Measurements from ENCODE around the gene AKT2. TPM values are rescaled to one million over a fixed set of nuclear protein-coding genes. Genes with fewer than 3 reads are reported as not detected.

Gene AKT2
- total RNA-seq, 1 experiment from 2014 or later: 141 TPM

GRCh38 chr19:40274585-40275544, 10.3 kb downstream of the AKT2 start:
- ChIA-PET RAD21 (ENCODE audit: low non-redundant PET in 1 of 2, low total read pairs in 2 of 2, uncharacterized antibody in 2 of 2, unreplicated experiment in 2 of 2) (no interaction called here), CTCF (no interaction called here), POLR2A (no interaction called here)
- DNase-seq (ENCODE audit: low read depth, low spot score) (no peak), ATAC-seq (no peak)
- H3K79me2 ChIP-seq (ENCODE audit: insufficient read depth, low read length): peaks cover 82% of the 10 kb centered on the region
- no peak overlapping the region for H3K4me3 ChIP-seq (replicated peaks in 1 of 2; ENCODE audit: low read depth in 1 of 2, low read length in 2 of 2)
- H3K4me2 ChIP-seq (ENCODE audit: low read length): no peak overlapping the region
- no TSS peak for BruUV-seq (replicated peaks)
- no peak overlapping the region; the same call in 1 of the 2 replicates for H3K27ac ChIP-seq (ENCODE audit: low read depth, low read length)
- no peaks in the 10 kb centered on the region for H3K9me3 ChIP-seq (ENCODE audit: control insufficient read depth in 1 of 2, insufficient read depth in 1 of 2, low read depth in 1 of 2, low read length in 2 of 2)
- no peak overlapping the region for H2AFZ ChIP-seq (ENCODE audit: low read depth, low read length, poor library complexity, severe bottlenecking)
- TF ChIP-seq REST (IDR thresholded peaks at IDR 0.05; ENCODE audit: low read depth) (no peak), MAX (IDR thresholded peaks at IDR 0.05) (no peak), EGR1 (IDR thresholded peaks at IDR 0.05; ENCODE audit: low read depth) (no peak), SRF (IDR thresholded peaks at IDR 0.05; ENCODE audit: low read depth) (no peak), ELF1 (IDR thresholded peaks at IDR 0.05; ENCODE audit: borderline replicate concordance, low read depth) (no peak), ATF3 (IDR thresholded peaks at IDR 0.05) (no peak), RAD21 (IDR thresholded peaks at IDR 0.05; ENCODE audit: low read depth) (no peak), EZH2 (IDR thresholded peaks at IDR 0.05) (no peak), SIN3A (IDR thresholded peaks at IDR 0.05; ENCODE audit: low read depth) (no peak), ZNF274 (IDR thresholded peaks at IDR 0.05; ENCODE audit: low read depth, low read length) (no peak), YY1 (IDR thresholded peaks at IDR 0.05; ENCODE audit: extremely low read depth, insufficient replicate concordance, low read depth, low read length) (no peak), POLR2A (IDR thresholded peaks at IDR 0.05; ENCODE audit: borderline replicate concordance, extremely low read depth, insufficient read depth, insufficient read length) (no peak), CTCF (IDR thresholded peaks at IDR 0.05 in 2 of 3, conservative IDR thresholded peaks at IDR 0.05 in 1 of 3; ENCODE audit: borderline replicate concordance in 1 of 3, insufficient read depth in 1 of 3, low read depth in 2 of 3, low read length in 2 of 3) (no peak), SP1 (IDR thresholded peaks at IDR 0.05; ENCODE audit: low read depth) (no peak)
- H3K36me3 ChIP-seq (ENCODE audit: control insufficient read depth in 1 of 2, insufficient read depth in 2 of 2, low read length in 2 of 2): 0 out of 4 replicates have a peak, but pooled peaks cover 0 to 3% of the 10 kb centered on the region in 2 experiments
- no peaks in the 10 kb centered on the region for H3K4me1 ChIP-seq (ENCODE audit: control insufficient read depth in 1 of 2, insufficient read depth in 2 of 2, low read length in 2 of 2)
- no peaks in the 10 kb centered on the region for H3K9me2 ChIP-seq (ENCODE audit: insufficient read depth)
- no peaks in the 10 kb centered on the region for H4K20me1 ChIP-seq (ENCODE audit: insufficient read depth)
- intact Hi-C loops (cut with micrococcal nuclease): no loop called here
- no peak overlapping the region for H3K9ac ChIP-seq (ENCODE audit: low read length)
- H3K27me3 ChIP-seq (ENCODE audit: insufficient read depth, low read length): no peaks in the 10 kb centered on the region
